Sigmoid colon (tissue), 7 donors: ENCODE results near the gene PRICKLE3. TPM values are rescaled to one million over a fixed set of nuclear protein-coding genes. Genes with fewer than 3 reads are reported as not detected.

Experiments used
- DNase-seq: peaks from one replicate; pipeline ENCODE4 v3.0.0-alpha.2; 2019
- H3K27ac ChIP-seq, 4 donors: fragments of 200-600 bp; sonication (generic); one replicate each; pipeline ENCODE4 v1.5.1; 2016 to 2019; ENCODE audit warnings: mild to moderate bottlenecking in 1 of 4
- H3K27me3 ChIP-seq, 3 donors: fragments of 200-600 bp; sonication (generic); one replicate each; pipeline ENCODE4 v1.5.1; 2019; ENCODE audit warnings: mild to moderate bottlenecking in 1 of 3
- H3K36me3 ChIP-seq, 4 donors: fragments of 200-600 bp; sonication (generic); one replicate each; pipeline ENCODE4 v1.5.1; 2016 to 2019
- H3K4me1 ChIP-seq, 4 donors: fragments of 200-600 bp; sonication (generic); one replicate each; pipeline ENCODE4 v1.5.1; 2017 to 2019
- H3K4me3 ChIP-seq, 4 donors: fragments of 200-600 bp; sonication (generic); one replicate each; pipeline ENCODE4 v1.5.1; 2017 to 2019; ENCODE audit warnings: mild to moderate bottlenecking in 2 of 4, moderate library complexity in 1 of 4
- H3K9me3 ChIP-seq, 4 donors: fragments of 200-600 bp in 3 of 4; sonication (generic) in 3 of 4; one replicate each; pipeline versions ENCODE4 v1.5.1 to v1.6.1; 2013 to 2019
- EP300 ChIP-seq, 4 donors: sonication (generic); formaldehyde crosslinking; IDR thresholded peaks; one replicate each; pipeline ENCODE4 v1.6.1; 2017; ENCODE audit warnings: antibody characterized with exemption in 4 of 4
- POLR2A ChIP-seq, 2 donors: fragments of 450-650 bp; IDR thresholded peaks; one replicate each; pipeline ENCODE4 v1.6.1; 2016; ENCODE audit warnings: antibody characterized with exemption in 2 of 2, mild to moderate bottlenecking in 2 of 2, moderate library complexity in 2 of 2
- POLR2AphosphoS5 ChIP-seq, 4 donors: sonication (generic); formaldehyde crosslinking; IDR thresholded peaks; one replicate each; pipeline ENCODE4 v1.6.1; 2017; ENCODE audit warnings: antibody characterized with exemption in 4 of 4
- WGBS, 2 donors: extraction: QIAGEN DNeasy Blood & Tissue Kit; methylation state at CpG; one replicate each; pipeline ENCODE4 v1.1.7; 2013; 5-methylcytosine and 5-hydroxymethylcytosine counted together
- intact Hi-C: fragments of 100-400 bp; cut with DNase I; formaldehyde crosslinking; loops from one replicate; pipeline ENCODE4 v1.15.1; 2023
- polyA plus RNA-seq, 3 donors: library from polyadenylated mRNA; stranded (reverse); fragments of 200-250 nt; gene quantifications; one replicate each; pipeline ENCODE4 v1.2.3, GENCODE V29; 2013
- total RNA-seq, 4 donors: library from RNA; depleted of rRNA; stranded (reverse); fragments of >200 nt; gene quantifications; one replicate each; pipeline ENCODE4 v1.1.0, GENCODE V29; 2016
- TF ChIP-seq, protein P1 (sequence below), 4 experiments: fragments of 450-650 bp in 3 of 4; fragments of 200-600 bp in 1 of 4; IDR thresholded peaks; one replicate each; pipeline ENCODE4 v1.5.1; 2016 to 2019; ENCODE audit warnings: antibody characterized with exemption in 4 of 4, mild to moderate bottlenecking in 3 of 4, moderate library complexity in 2 of 4
- donor health status: healthy with polysubstance abuse.
- donor health status: Bipolar disorder and iron deficiency.
- donor health status: healthy.

The PRICKLE3 gene
- total and polyA plus RNA-seq, 7 donors: 4.8 to 13.0 (median 8.9) TPM

DNA sequence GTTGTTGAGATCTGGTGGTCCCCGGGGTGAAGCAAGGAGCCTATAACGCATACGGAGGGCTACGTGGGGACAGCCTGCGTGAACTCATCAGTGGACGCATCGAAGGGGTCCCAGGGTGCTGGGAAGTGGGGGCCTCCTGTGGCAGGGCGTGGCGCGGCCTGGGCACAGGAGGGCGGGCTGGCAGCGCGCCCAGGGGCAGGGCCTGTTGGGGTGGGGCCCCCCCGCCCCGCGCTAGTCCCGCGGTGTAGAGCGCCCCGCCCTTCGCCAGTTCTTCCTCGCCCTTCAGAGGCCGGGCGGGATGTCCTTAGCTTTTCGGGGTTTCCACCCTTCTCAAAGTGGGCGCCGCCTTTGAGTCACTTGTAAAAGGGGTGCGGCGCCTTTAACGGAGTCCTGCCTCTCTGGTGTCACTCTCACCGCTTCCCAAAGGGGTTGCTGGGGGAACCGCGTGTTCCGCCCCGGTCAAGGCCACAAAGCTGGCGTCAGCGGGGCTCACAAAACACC, 13.8 kb downstream of the PRICKLE3 start:
- peak; percentile 90 for DNase-seq
- H3K4me3 ChIP-seq: peak overlapping the region; percentile 42 to 65 (median 60)
- TF ChIP-seq POLR2AphosphoS5 (IDR thresholded peaks at IDR 0.05): peak in 3 of 4 donors; percentile 52 to 56 (median 52)
- TF ChIP-seq POLR2A (IDR thresholded peaks at IDR 0.05): no peak
- H3K27ac ChIP-seq: peak overlapping the region; percentile 88 to 93 (median 92)
- intact Hi-C loops: no loop called here
- H3K36me3 ChIP-seq: peaks cover 0 to 17% (median 5%) of the 10 kb centered on the region in 4 donors
- H3K9me3 ChIP-seq: no peaks in the 10 kb centered on the region
- peaks cover 0 to 32% (median 8%) of the 10 kb centered on the region in 4 donors for H3K4me1 ChIP-seq
- WGBS, 2 donors: 0 to 1% methylated on average over 37 of the region's 37 CpGs
- H3K27me3 ChIP-seq: no peaks in the 10 kb centered on the region

DNA sequence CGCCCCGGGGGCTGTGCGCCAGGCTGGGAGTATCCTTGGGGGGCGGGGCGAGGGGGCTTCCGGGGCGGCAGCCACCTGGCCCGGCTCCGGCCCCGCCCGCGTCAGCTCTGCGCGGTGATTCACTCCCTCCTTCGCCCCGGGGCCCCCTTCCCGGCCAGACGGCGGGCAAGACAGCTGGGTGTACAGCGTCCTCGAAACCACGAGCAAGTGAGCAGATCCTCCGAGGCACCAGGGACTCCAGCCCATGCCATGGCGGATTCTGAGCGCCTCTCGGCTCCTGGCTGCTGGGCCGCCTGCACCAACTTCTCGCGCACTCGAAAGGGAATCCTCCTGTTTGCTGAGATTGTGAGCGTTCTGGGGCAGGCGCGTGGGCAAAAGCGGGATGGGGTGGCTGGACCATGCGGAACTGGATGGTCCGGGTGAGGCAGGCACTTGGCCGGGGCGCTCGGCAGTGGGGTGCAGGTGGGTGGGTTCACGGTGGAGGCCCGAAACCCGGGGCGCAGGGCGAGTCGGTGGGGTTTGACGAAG, 14.4 kb downstream of the PRICKLE3 start, which contains the start of gene PLP2:
Gene PLP2 (plus strand): TSS at position 147 of the 528 bp plus-strand sequence. CDS start 103 bp downstream, at position 250.
- peaks cover 0 to 17% (median 5%) of the 10 kb centered on the region in 4 donors for H3K36me3 ChIP-seq
- 0 to 1% methylated on average over 46 of the region's 46 CpGs for WGBS, 2 donors
- no peaks in the 10 kb centered on the region for H3K27me3 ChIP-seq
- intact Hi-C loops: no loop called here
- peaks cover 0 to 27% (median 5%) of the 10 kb centered on the region in 4 donors for H3K4me1 ChIP-seq
- TF ChIP-seq POLR2A (IDR thresholded peaks at IDR 0.05): peak; percentile 40 to 45
- TF ChIP-seq, protein P1, sequence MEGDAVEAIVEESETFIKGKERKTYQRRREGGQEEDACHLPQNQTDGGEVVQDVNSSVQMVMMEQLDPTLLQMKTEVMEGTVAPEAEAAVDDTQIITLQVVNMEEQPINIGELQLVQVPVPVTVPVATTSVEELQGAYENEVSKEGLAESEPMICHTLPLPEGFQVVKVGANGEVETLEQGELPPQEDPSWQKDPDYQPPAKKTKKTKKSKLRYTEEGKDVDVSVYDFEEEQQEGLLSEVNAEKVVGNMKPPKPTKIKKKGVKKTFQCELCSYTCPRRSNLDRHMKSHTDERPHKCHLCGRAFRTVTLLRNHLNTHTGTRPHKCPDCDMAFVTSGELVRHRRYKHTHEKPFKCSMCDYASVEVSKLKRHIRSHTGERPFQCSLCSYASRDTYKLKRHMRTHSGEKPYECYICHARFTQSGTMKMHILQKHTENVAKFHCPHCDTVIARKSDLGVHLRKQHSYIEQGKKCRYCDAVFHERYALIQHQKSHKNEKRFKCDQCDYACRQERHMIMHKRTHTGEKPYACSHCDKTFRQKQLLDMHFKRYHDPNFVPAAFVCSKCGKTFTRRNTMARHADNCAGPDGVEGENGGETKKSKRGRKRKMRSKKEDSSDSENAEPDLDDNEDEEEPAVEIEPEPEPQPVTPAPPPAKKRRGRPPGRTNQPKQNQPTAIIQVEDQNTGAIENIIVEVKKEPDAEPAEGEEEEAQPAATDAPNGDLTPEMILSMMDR (IDR thresholded peaks at IDR 0.05): no peak
- peak; percentile 75 to 91 (median 82) for TF ChIP-seq POLR2AphosphoS5 (IDR thresholded peaks at IDR 0.05)
- no peak for TF ChIP-seq EP300 (IDR thresholded peaks at IDR 0.05)
- H3K9me3 ChIP-seq: no peaks in the 10 kb centered on the region
- peak within 1 kb of the TSS; percentile 42 to 65 (median 60) for H3K4me3 ChIP-seq
- peak; percentile 85 for DNase-seq
- peak within 1 kb of the TSS; percentile 88 to 93 (median 92) for H3K27ac ChIP-seq

DNA sequence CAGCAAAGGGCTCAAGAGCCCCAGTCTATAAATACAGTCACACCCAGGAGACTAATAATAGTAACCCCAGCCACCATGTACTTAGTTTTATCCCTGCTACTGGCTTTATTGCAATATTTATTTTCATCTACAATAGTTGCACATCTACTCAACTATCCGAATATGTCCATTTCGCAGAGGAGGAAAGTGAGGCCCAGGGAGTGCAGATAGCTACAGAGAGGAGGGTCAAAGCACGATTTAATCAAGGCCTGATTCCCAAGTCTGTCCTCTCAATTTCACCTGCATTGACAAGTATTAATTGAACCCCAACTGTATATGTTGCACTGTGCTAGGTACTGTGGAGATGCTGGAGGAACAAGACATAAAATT, 18.4 kb downstream of the PRICKLE3 start:
- peak overlapping the region; percentile 89 to 92 (median 91) for H3K27ac ChIP-seq
- H3K9me3 ChIP-seq: no peaks in the 10 kb centered on the region
- intact Hi-C loops: loop anchor here (10.0 kb wide), 1 partner anchor 123 kb away; the partner anchor contains the start of gene TFE3
- H3K4me3 ChIP-seq: peak overlapping the region; percentile 22 to 48 (median 44)
- no peaks in the 10 kb centered on the region for H3K27me3 ChIP-seq
- peaks cover 0 to 17% (median 13%) of the 10 kb centered on the region in 4 donors for H3K4me1 ChIP-seq
- no peak for DNase-seq
- TF ChIP-seq, protein P1 (IDR thresholded peaks at IDR 0.05): no peak
- TF ChIP-seq POLR2A (IDR thresholded peaks at IDR 0.05) (no peak), POLR2AphosphoS5 (IDR thresholded peaks at IDR 0.05) (no peak), EP300 (IDR thresholded peaks at IDR 0.05) (no peak)
- no peaks in the 10 kb centered on the region for H3K36me3 ChIP-seq
- WGBS, 2 donors: 68 to 70% methylated on average over 3 of the region's 3 CpGs

DNA sequence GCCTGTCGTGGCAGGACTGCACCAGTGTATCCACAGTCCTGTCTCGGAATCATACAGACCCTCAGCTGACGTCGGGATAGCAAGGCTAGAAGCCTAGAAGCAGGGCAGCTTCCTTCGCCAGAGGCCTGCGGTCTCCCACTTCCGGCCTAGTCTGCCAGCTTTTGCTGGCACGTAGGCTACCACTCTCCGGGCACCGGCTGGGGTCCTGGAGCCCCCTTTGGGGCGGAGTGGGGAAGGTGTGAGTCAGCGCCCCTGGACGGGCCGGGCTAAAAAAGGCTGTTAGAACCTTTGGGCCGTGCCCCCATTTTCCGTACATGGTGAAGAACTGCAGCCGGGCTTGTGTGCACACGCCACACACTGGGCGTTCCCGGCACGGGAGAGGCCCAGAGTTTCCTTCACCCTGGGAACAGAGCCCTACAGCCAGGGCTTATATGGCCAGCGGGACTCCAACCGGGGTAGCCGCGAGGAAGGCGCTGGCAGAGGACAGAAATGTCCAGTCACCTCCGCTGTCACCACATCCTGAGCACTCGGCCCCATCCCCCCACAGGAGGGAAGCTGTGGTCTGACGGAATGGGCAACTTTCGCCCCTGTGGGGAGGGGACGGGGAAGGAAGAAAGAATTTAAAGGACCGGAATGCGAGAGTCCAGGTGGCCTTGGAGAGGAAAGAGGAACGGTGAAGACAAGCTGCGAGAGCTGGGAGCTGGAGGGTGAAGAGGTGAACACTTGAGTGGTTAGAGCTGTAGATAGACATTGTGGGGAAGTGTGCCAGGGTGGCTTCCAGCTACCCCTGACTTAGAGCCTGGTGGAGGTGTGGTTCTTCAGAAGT, 19.0 kb downstream of the PRICKLE3 start:
- no peaks in the 10 kb centered on the region for H3K9me3 ChIP-seq
- intact Hi-C loops: loop anchor here (10.0 kb wide), 1 partner anchor 122 kb away; the partner anchor contains the start of gene TFE3
- H3K36me3 ChIP-seq: no peaks in the 10 kb centered on the region
- H3K4me3 ChIP-seq: peak overlapping the region; percentile 22 to 48 (median 44)
- 2 to 14% methylated on average over 35 of the region's 35 CpGs for WGBS, 2 donors
- DNase-seq: peak; percentile 95
- TF ChIP-seq EP300 (IDR thresholded peaks at IDR 0.05): no peak
- TF ChIP-seq POLR2AphosphoS5 (IDR thresholded peaks at IDR 0.05): peak; percentile 84 to 86 (median 85)
- peak; percentile 63 to 79 for TF ChIP-seq POLR2A (IDR thresholded peaks at IDR 0.05)
- TF ChIP-seq, protein P1 (IDR thresholded peaks at IDR 0.05): no peak
- peak overlapping the region; percentile 89 to 92 (median 91) for H3K27ac ChIP-seq
- H3K4me1 ChIP-seq: peaks cover 0 to 17% (median 13%) of the 10 kb centered on the region in 4 donors
- H3K27me3 ChIP-seq: no peaks in the 10 kb centered on the region
